Thymus (tissue), 11 donors: ENCODE data around the gene BOD1L1. TPM values are rescaled to one million over a fixed set of nuclear protein-coding genes. Genes with fewer than 3 reads are reported as not detected.

Source experiments
- DNase-seq, 9 donors: peaks; one replicate each; pipeline ENCODE4 v3.0.0-alpha.2; 2013; ENCODE audit warnings: low spot score in 9 of 9, low read depth in 6 of 9, missing footprints in 1 of 9
- H3K27ac ChIP-seq, 2 donors: one replicate each; pipeline ENCODE4 v1.5.1; 2013; ENCODE audit warnings: control low read depth in 1 of 2, low read depth in 1 of 2, low read length in 1 of 2, mild to moderate bottlenecking in 1 of 2, moderate library complexity in 1 of 2
- H3K27me3 ChIP-seq, 2 donors: one replicate each; pipeline ENCODE4 v1.5.1; 2013; ENCODE audit warnings: low read length in 1 of 2; ENCODE audit not compliant: control insufficient read depth in 2 of 2, insufficient read depth in 1 of 2
- H3K36me3 ChIP-seq, 2 donors: one replicate each; pipeline ENCODE4 v1.5.1; 2013; ENCODE audit warnings: low read length in 1 of 2, mild to moderate bottlenecking in 1 of 2, moderate library complexity in 1 of 2; ENCODE audit not compliant: control insufficient read depth in 2 of 2, insufficient read depth in 2 of 2
- H3K4me1 ChIP-seq, 2 donors: one replicate each; pipeline ENCODE4 v1.5.1; 2013; ENCODE audit warnings: low read length in 2 of 2; ENCODE audit not compliant: control insufficient read depth in 2 of 2, insufficient read depth in 2 of 2
- H3K4me3 ChIP-seq, 2 donors: one replicate each; pipeline ENCODE4 v1.5.1; 2013; ENCODE audit warnings: low read length in 2 of 2, control low read depth in 1 of 2, mild to moderate bottlenecking in 1 of 2
- H3K9me3 ChIP-seq, 2 donors: one replicate each; pipeline ENCODE4 v1.5.1; 2013; ENCODE audit warnings: low read length in 1 of 2, mild to moderate bottlenecking in 1 of 2; ENCODE audit not compliant: control insufficient read depth in 2 of 2, insufficient read depth in 1 of 2
- WGBS: extraction: QIAGEN DNeasy Blood & Tissue Kit; methylation state at CpG from one replicate; pipeline ENCODE4 v1.1.7; 2013; 5-methylcytosine and 5-hydroxymethylcytosine counted together
- polyA plus RNA-seq: library from polyadenylated mRNA; stranded (reverse); fragments of 200-250 nt; gene quantifications from one replicate; pipeline ENCODE4 v1.2.3, GENCODE V29; 2013
- total RNA-seq: library from RNA; stranded (reverse); fragments of 120-200 nt; gene quantifications from one replicate; pipeline ENCODE4 v1.2.4, GENCODE V29; 2013
- donor health status: healthy.

BOD1L1 gene
- total and polyA plus RNA-seq, 2 donors = 20.0 to 27.1 TPM

GRCh38 chr4:13539047-13539618 is 88.4 kb downstream of the BOD1L1 start:
- 5% methylated on average over 23 of the region's 23 CpGs for WGBS
- peak in 1 of 9 donors; percentile 21 for DNase-seq
- peaks cover 13 to 24% of the 10 kb centered on the region in 2 donors for H3K9me3 ChIP-seq
- H3K27me3 ChIP-seq = peaks cover 93 to 100% of the 10 kb centered on the region in 2 donors
- no peak overlapping the region for H3K27ac ChIP-seq
- peaks cover 10 to 15% of the 10 kb centered on the region in 2 donors for H3K4me1 ChIP-seq
- no peaks in the 10 kb centered on the region for H3K36me3 ChIP-seq
- no peak overlapping the region for H3K4me3 ChIP-seq

- peaks cover 93 to 100% of the 10 kb centered on the region in 2 donors for H3K27me3 ChIP-seq
- peaks cover 15 to 24% of the 10 kb centered on the region in 2 donors for H3K9me3 ChIP-seq
- peak in 1 of 9 donors; percentile 4 for DNase-seq
- WGBS = 25% methylated on average over 16 of the region's 16 CpGs
- H3K27ac ChIP-seq = no peak overlapping the region
- H3K4me3 ChIP-seq = no peak overlapping the region
- no peaks in the 10 kb centered on the region for H3K36me3 ChIP-seq
- peaks cover 8 to 11% of the 10 kb centered on the region in 2 donors for H3K4me1 ChIP-seq
Measured at GRCh38 chr4:13538427-13538973, 89.0 kb downstream of the BOD1L1 start.

- Histone ChIP-seq H3K27me3 (peaks cover 91 to 99% of the 10 kb centered on the region in 2 donors), H3K4me1 (peaks cover 8 to 11% of the 10 kb centered on the region in 2 donors), H3K4me3 (no peak overlapping the region), H3K36me3 (no peaks in the 10 kb centered on the region), H3K9me3 (peaks cover 15 to 24% of the 10 kb centered on the region in 2 donors), H3K27ac (no peak overlapping the region)
- peak in 1 of 9 donors; percentile 37 for DNase-seq
- 9% methylated on average over 10 of the region's 10 CpGs for WGBS
Measured at GRCh38 chr4:13537832-13538177, 89.7 kb downstream of the BOD1L1 start.

GRCh38 chr4:13537011-13537831 is 90.3 kb downstream of the BOD1L1 start:
- Histone ChIP-seq H3K4me1 (peaks cover 5 to 7% of the 10 kb centered on the region in 2 donors), H3K9me3 (peaks cover 15 to 24% of the 10 kb centered on the region in 2 donors), H3K27me3 (peaks cover 91 to 99% of the 10 kb centered on the region in 2 donors), H3K27ac (no peak overlapping the region), H3K4me3 (no peak overlapping the region), H3K36me3 (no peaks in the 10 kb centered on the region)
- peak in 3 of 9 donors; percentile 43 to 85 (median 59) for DNase-seq
- 5% methylated on average over 34 of the region's 34 CpGs for WGBS

- 32% methylated on average over 6 of the region's 6 CpGs for WGBS
- Histone ChIP-seq H3K27me3 (peaks cover 91 to 99% of the 10 kb centered on the region in 2 donors), H3K27ac (no peak overlapping the region)
Measured at GRCh38 chr4:13536607-13537006, 90.9 kb downstream of the BOD1L1 start.

GRCh38 chr4:13535708-13536361 is 91.7 kb downstream of the BOD1L1 start:
- Histone ChIP-seq H3K4me3 (no peak overlapping the region), H3K4me1 (peaks cover 0 to 5% of the 10 kb centered on the region in 2 donors), H3K36me3 (no peaks in the 10 kb centered on the region), H3K27me3 (peaks cover 90 to 99% of the 10 kb centered on the region in 2 donors), H3K27ac (no peak overlapping the region), H3K9me3 (peaks cover 14 to 25% of the 10 kb centered on the region in 2 donors)
- 5% methylated on average over 39 of the region's 39 CpGs for WGBS
- peak in 1 of 9 donors; percentile 31 for DNase-seq

More at GRCh38 chr4:13536607-13537006, 90.9 kb downstream of the BOD1L1 start:
- peaks cover 14 to 24% of the 10 kb centered on the region in 2 donors for H3K9me3 ChIP-seq
- H3K4me1 ChIP-seq = peaks cover 0 to 5% of the 10 kb centered on the region in 2 donors
- H3K4me3 ChIP-seq = no peak overlapping the region
- no peak for DNase-seq
- H3K36me3 ChIP-seq = no peaks in the 10 kb centered on the region

GRCh38 chr4:13535118-13535517 is 92.4 kb downstream of the BOD1L1 start:
- Histone ChIP-seq H3K4me1 (peaks cover 0 to 5% of the 10 kb centered on the region in 2 donors), H3K27ac (no peak overlapping the region), H3K4me3 (no peak overlapping the region), H3K27me3 (peaks cover 94 to 99% of the 10 kb centered on the region in 2 donors), H3K9me3 (peaks cover 13 to 21% of the 10 kb centered on the region in 2 donors), H3K36me3 (no peaks in the 10 kb centered on the region)
- 12% methylated on average over 18 of the region's 18 CpGs for WGBS
- DNase-seq = no peak

- peak in 1 of 9 donors; percentile 1 for DNase-seq
- H3K4me1 ChIP-seq = peaks cover 0 to 5% of the 10 kb centered on the region in 2 donors
- no peak overlapping the region for H3K27ac ChIP-seq
- H3K4me3 ChIP-seq = no peak overlapping the region
- peaks cover 13 to 16% of the 10 kb centered on the region in 2 donors for H3K9me3 ChIP-seq
- 8% methylated on average over 32 of the region's 32 CpGs for WGBS
- peaks cover 93 to 99% of the 10 kb centered on the region in 2 donors for H3K27me3 ChIP-seq
- no peaks in the 10 kb centered on the region for H3K36me3 ChIP-seq
Measured at GRCh38 chr4:13534344-13535063, 93.0 kb downstream of the BOD1L1 start.
